HG02973 (cell line): ENCODE results near the gene PCNX3.

Source experiments
- ATAC-seq: cut with Tn5 transposase; IDR thresholded peaks from one replicate; pipeline ENCODE4 v1.9.1; 2021; ENCODE audit warnings: moderate library complexity; ENCODE audit not compliant: unreplicated experiment

The PCNX3 gene

GRCh38 chr11:65596520-65596919, 19.1 kb upstream of the PCNX3 start:
- no peak for ATAC-seq

GRCh38 chr11:65598258-65598699, 17.3 kb upstream of the PCNX3 start:
- no peak for ATAC-seq

GRCh38 chr11:65599216-65599954, 16.2 kb upstream of the PCNX3 start:
- no peak for ATAC-seq

GRCh38 chr11:65599955-65600246, 15.7 kb upstream of the PCNX3 start:
- no peak for ATAC-seq

GRCh38 chr11:65604258-65604657, 11.3 kb upstream of the PCNX3 start:
- ATAC-seq: no peak

- ATAC-seq: no peak
These were observed 8.5 kb upstream of the PCNX3 start for GRCh38 chr11:65606876-65607613.

GRCh38 chr11:65607614-65608426, 7.8 kb upstream of the PCNX3 start:
- ATAC-seq: no peak

- ATAC-seq: no peak
These were observed 6.3 kb upstream of the PCNX3 start for GRCh38 chr11:65609229-65609628.

- ATAC-seq: no peak
These were observed 5.9 kb upstream of the PCNX3 start for GRCh38 chr11:65609665-65610064.

- ATAC-seq: no peak
These were observed 5.2 kb upstream of the PCNX3 start for GRCh38 chr11:65610404-65610803.

- no peak for ATAC-seq
These were observed 4.4 kb upstream of the PCNX3 start for GRCh38 chr11:65611028-65611757.

- no peak for ATAC-seq
These were observed 3.6 kb upstream of the PCNX3 start for GRCh38 chr11:65611758-65612603.

GRCh38 chr11:65612691-65613090, 2.9 kb upstream of the PCNX3 start:
- ATAC-seq: no peak

GRCh38 chr11:65613091-65613928, 2.3 kb upstream of the PCNX3 start:
- ATAC-seq: no peak

- peak; percentile 2 for ATAC-seq
These were observed 486 bp downstream of the PCNX3 start for GRCh38 chr11:65615950-65616574.

GRCh38 chr11:65616575-65617001, 1.0 kb downstream of the PCNX3 start:
- no peak for ATAC-seq

GRCh38 chr11:65617136-65617850, 1.7 kb downstream of the PCNX3 start:
- ATAC-seq: no peak
